Gastrocnemius medialis (tissue), 4 donors: ENCODE measurements around the gene PCDHB7.
"Not testable (repeated sequence)": the region's sequence is repeated elsewhere in the genome, so short reads cannot be mapped to it uniquely, and the experiment has no call there.

Source experiments
- POLR2A ChIP-seq, 2 donors: fragments of 450-650 bp; IDR thresholded peaks; one replicate each; pipeline ENCODE4 v1.6.1; 2017; ENCODE audit warnings: antibody characterized with exemption in 2 of 2, mild to moderate bottlenecking in 2 of 2, moderate library complexity in 2 of 2
- TF ChIP-seq, protein P1 (sequence below), 5 experiments: fragments of 450-650 bp in 3 of 5; fragments of 200-600 bp in 2 of 5; sonication (generic) in 2 of 5; IDR thresholded peaks in 4 of 5; conservative IDR thresholded peaks in 1 of 5; 1 replicate in 4 of 5; 2 replicates in 1 of 5; pipeline ENCODE4 v1.5.1; 2016 to 2019; ENCODE audit warnings: antibody characterized with exemption in 5 of 5, mild to moderate bottlenecking in 3 of 5, moderate library complexity in 3 of 5

DNA sequence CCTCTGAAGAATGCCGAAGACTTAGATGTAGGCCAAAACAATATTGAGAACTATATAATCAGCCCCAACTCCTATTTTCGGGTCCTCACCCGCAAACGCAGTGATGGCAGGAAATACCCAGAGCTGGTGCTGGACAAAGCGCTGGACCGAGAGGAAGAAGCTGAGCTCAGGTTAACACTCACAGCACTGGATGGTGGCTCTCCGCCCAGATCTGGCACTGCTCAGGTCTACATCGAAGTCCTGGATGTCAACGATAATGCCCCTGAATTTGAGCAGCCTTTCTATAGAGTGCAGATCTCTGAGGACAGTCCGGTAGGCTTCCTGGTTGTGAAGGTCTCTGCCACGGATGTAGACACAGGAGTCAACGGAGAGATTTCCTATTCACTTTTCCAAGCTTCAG is 42.1 kb downstream of the PCDHB7 start:
- TF ChIP-seq, protein P1, sequence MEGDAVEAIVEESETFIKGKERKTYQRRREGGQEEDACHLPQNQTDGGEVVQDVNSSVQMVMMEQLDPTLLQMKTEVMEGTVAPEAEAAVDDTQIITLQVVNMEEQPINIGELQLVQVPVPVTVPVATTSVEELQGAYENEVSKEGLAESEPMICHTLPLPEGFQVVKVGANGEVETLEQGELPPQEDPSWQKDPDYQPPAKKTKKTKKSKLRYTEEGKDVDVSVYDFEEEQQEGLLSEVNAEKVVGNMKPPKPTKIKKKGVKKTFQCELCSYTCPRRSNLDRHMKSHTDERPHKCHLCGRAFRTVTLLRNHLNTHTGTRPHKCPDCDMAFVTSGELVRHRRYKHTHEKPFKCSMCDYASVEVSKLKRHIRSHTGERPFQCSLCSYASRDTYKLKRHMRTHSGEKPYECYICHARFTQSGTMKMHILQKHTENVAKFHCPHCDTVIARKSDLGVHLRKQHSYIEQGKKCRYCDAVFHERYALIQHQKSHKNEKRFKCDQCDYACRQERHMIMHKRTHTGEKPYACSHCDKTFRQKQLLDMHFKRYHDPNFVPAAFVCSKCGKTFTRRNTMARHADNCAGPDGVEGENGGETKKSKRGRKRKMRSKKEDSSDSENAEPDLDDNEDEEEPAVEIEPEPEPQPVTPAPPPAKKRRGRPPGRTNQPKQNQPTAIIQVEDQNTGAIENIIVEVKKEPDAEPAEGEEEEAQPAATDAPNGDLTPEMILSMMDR (IDR thresholded peaks at IDR 0.05 in 4 of 5, conservative IDR thresholded peaks at IDR 0.05 in 1 of 5): not testable (repeated sequence)
- not testable (repeated sequence) for TF ChIP-seq POLR2A (IDR thresholded peaks at IDR 0.05)
